CD4-positive, CD25-positive, alpha-beta regulatory T cell (primary cell): ENCODE results near the gene DNPH1. TPM values are rescaled to one million over a fixed set of nuclear protein-coding genes. Genes with fewer than 3 reads are reported as not detected.
A peak's percentile ranks its signal among the peaks of the same experiment; 100 is the strongest.

ENCODE experiments used
- ATAC-seq, 2 donors: fragments of 150-1000 bp; cut with Tn5 transposase; one replicate each; pipeline ENCODE4 v1.10.0; 2021; ENCODE audit warnings: low read depth in 2 of 2, moderate number of reproducible peaks in 2 of 2, moderate library complexity in 1 of 2
- DNase-seq, 3 donors: peaks; one replicate each; pipeline versions ENCODE4 v3.0.0 to v3.0.0-alpha.2; 2012 to 2022; ENCODE audit warnings: mixed read lengths in 1 of 3
- H3K27ac ChIP-seq: one replicate; pipeline ENCODE4 v1.7.0; 2013; ENCODE audit warnings: mild to moderate bottlenecking, low read length; ENCODE audit not compliant: insufficient read depth, poor library complexity, severe bottlenecking
- H3K27me3 ChIP-seq: one replicate; pipeline ENCODE4 v1.7.0; 2013; ENCODE audit warnings: low read length; ENCODE audit not compliant: control insufficient read depth, insufficient read depth
- H3K36me3 ChIP-seq: one replicate; pipeline ENCODE4 v1.7.0; 2013; ENCODE audit warnings: mild to moderate bottlenecking, low read length, moderate library complexity; ENCODE audit not compliant: control insufficient read depth, insufficient read depth
- H3K4me1 ChIP-seq: 2 replicates; pipeline ENCODE4 v1.7.0; 2013; ENCODE audit warnings: mild to moderate bottlenecking, low read length; ENCODE audit not compliant: insufficient read depth, control insufficient read depth, poor library complexity, severe bottlenecking
- H3K4me3 ChIP-seq: one replicate; pipeline ENCODE4 v1.7.0; 2013; ENCODE audit warnings: low read depth, mild to moderate bottlenecking, low read length, moderate library complexity
- H3K9me3 ChIP-seq, 2 experiments: 1 replicate in 1 of 2; 2 replicates in 1 of 2; pipeline ENCODE4 v1.7.0; 2013; ENCODE audit warnings: low read length in 2 of 2, mild to moderate bottlenecking in 1 of 2, moderate library complexity in 1 of 2; ENCODE audit not compliant: control insufficient read depth in 2 of 2
- H3K27ac Mint-ChIP-seq, 3 donors: one replicate each; pipeline ENCODE4 v1.8.0; 2020 to 2022; ENCODE audit warnings: mild to moderate bottlenecking in 3 of 3, mixed read lengths in 3 of 3, moderate library complexity in 2 of 3
- H3K27me3 Mint-ChIP-seq: one replicate; pipeline ENCODE4 v1.8.0; 2022; ENCODE audit warnings: mild to moderate bottlenecking, mixed read lengths
- H3K36me3 Mint-ChIP-seq: one replicate; pipeline ENCODE4 v1.8.0; 2020; ENCODE audit warnings: mixed read lengths
- H3K4me1 Mint-ChIP-seq, 4 donors: one replicate each; pipeline ENCODE4 v1.8.0; 2020 to 2022; ENCODE audit warnings: mixed read lengths in 4 of 4, mild to moderate bottlenecking in 1 of 4
- H3K4me3 Mint-ChIP-seq, 4 donors: one replicate each; pipeline ENCODE4 v1.8.0; 2020 to 2022; ENCODE audit warnings: mild to moderate bottlenecking in 4 of 4, mixed read lengths in 4 of 4, moderate library complexity in 3 of 4
- H3K9me3 Mint-ChIP-seq, 7 donors: one replicate each; pipeline ENCODE4 v1.8.0; 2020 to 2022; ENCODE audit warnings: mixed read lengths in 7 of 7, mild to moderate bottlenecking in 3 of 7, moderate library complexity in 2 of 7
- polyA plus RNA-seq, 4 donors: library from polyadenylated mRNA; unstranded; fragments of 300-500 nt; fragmentation: Illumina TruSeq; gene quantifications; one replicate each; pipeline ENCODE4 v1.2.3, GENCODE V29; 2021
- total RNA-seq: library from RNA; stranded (reverse); gene quantifications from one replicate; pipeline ENCODE4 v1.2.3, GENCODE V29; 2022

DNPH1 gene
- total and polyA plus RNA-seq, 5 donors from 2014 or later = 36.6 to 234 (median 201) TPM

GRCh38 chr6:43213431-43213830 is 15.8 kb downstream of the DNPH1 start:
- Histone ChIP-seq H3K27me3 (no peaks in the 10 kb centered on the region), H3K27ac (no peak overlapping the region), H3K4me3 (no peak overlapping the region), H3K36me3 (peaks cover 22% of the 10 kb centered on the region), H3K4me1 (no peaks in the 10 kb centered on the region), H3K9me3 (no peaks in the 10 kb centered on the region)
- no peak overlapping the region for H3K4me3 Mint-ChIP-seq
- no peaks in the 10 kb centered on the region for H3K27me3 Mint-ChIP-seq
- H3K27ac Mint-ChIP-seq = peak overlapping the region in 1 of 3 donors; percentile 35
- H3K9me3 Mint-ChIP-seq = no peaks in the 10 kb centered on the region
- ATAC-seq = no peak
- no peak for DNase-seq
- H3K36me3 Mint-ChIP-seq = peaks cover 15% of the 10 kb centered on the region
- peaks cover 0 to 5% (median 3%) of the 10 kb centered on the region in 4 donors for H3K4me1 Mint-ChIP-seq

- no peaks in the 10 kb centered on the region for H3K27me3 Mint-ChIP-seq
- peak in 1 of 3 donors; percentile 19 for DNase-seq
- no peaks in the 10 kb centered on the region for H3K9me3 Mint-ChIP-seq
- Histone ChIP-seq H3K4me1 (no peaks in the 10 kb centered on the region), H3K9me3 (no peaks in the 10 kb centered on the region), H3K27me3 (no peaks in the 10 kb centered on the region), H3K27ac (no peak overlapping the region), H3K36me3 (peaks cover 25% of the 10 kb centered on the region), H3K4me3 (no peak overlapping the region)
- H3K4me3 Mint-ChIP-seq = no peak overlapping the region
- no peak for ATAC-seq
- no peak overlapping the region for H3K27ac Mint-ChIP-seq
- peaks cover 17% of the 10 kb centered on the region for H3K36me3 Mint-ChIP-seq
- H3K4me1 Mint-ChIP-seq = peaks cover 0 to 5% (median 1%) of the 10 kb centered on the region in 4 donors
These were observed 17.3 kb downstream of the DNPH1 start for GRCh38 chr6:43211955-43212354.

GRCh38 chr6:43207286-43207685 is 22.0 kb downstream of the DNPH1 start:
- no peaks in the 10 kb centered on the region for H3K27me3 ChIP-seq
- no peak for DNase-seq
- no peaks in the 10 kb centered on the region for H3K9me3 ChIP-seq
- Mint-ChIP-seq H3K9me3 (no peaks in the 10 kb centered on the region), H3K27me3 (no peaks in the 10 kb centered on the region), H3K27ac (no peak overlapping the region), H3K4me1 (peaks cover 0 to 5% (median 1%) of the 10 kb centered on the region in 4 donors), H3K36me3 (peaks cover 29% of the 10 kb centered on the region), H3K4me3 (no peak overlapping the region)
- no peaks in the 10 kb centered on the region for H3K4me1 ChIP-seq
- no peak overlapping the region for H3K4me3 ChIP-seq
- H3K27ac ChIP-seq = no peak overlapping the region
- ATAC-seq = no peak
- H3K36me3 ChIP-seq = peaks cover 13% of the 10 kb centered on the region

DNA sequence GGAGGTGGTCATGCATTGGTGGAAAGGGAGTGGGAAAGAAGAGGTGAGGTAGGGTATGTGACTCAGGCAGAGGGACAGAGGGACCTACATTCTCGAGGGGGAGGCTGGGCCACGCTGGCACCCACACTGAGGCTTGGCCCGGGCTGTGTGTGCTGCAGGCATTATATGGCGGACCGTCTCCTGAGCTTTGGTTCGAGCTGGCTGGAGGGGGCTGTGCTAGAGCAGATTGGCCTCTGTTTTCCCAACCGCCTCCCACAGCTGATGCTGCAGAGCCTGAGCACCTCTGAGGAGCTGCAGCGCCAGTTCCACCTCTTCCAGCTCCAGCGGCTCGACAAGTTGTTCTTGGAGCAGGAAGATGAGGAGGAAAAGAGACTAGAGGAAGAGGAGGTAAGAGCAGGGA is 23.4 kb downstream of the DNPH1 start:
- Histone ChIP-seq H3K36me3 (peaks cover 14% of the 10 kb centered on the region), H3K27me3 (no peaks in the 10 kb centered on the region), H3K4me3 (no peak overlapping the region), H3K27ac (no peak overlapping the region), H3K9me3 (no peaks in the 10 kb centered on the region), H3K4me1 (no peaks in the 10 kb centered on the region)
- Mint-ChIP-seq H3K27me3 (no peaks in the 10 kb centered on the region), H3K9me3 (no peaks in the 10 kb centered on the region), H3K36me3 (peaks cover 41% of the 10 kb centered on the region), H3K4me3 (no peak overlapping the region), H3K4me1 (peaks cover 0 to 8% (median 1%) of the 10 kb centered on the region in 4 donors), H3K27ac (peak overlapping the region in 1 of 3 donors; percentile 63)
- ATAC-seq (no peak), DNase-seq (no peak)

GRCh38 chr6:43204271-43205105 is 24.8 kb downstream of the DNPH1 start:
- Histone ChIP-seq H3K4me1 (no peaks in the 10 kb centered on the region), H3K4me3 (no peak overlapping the region), H3K9me3 (no peaks in the 10 kb centered on the region), H3K27ac (no peak overlapping the region), H3K36me3 (peaks cover 23% of the 10 kb centered on the region), H3K27me3 (no peaks in the 10 kb centered on the region)
- Mint-ChIP-seq H3K4me3 (no peak overlapping the region), H3K27me3 (no peaks in the 10 kb centered on the region), H3K36me3 (peaks cover 53% of the 10 kb centered on the region), H3K27ac (peak overlapping the region in 2 of 3 donors; percentile 49 to 64), H3K9me3 (no peaks in the 10 kb centered on the region), H3K4me1 (peaks cover 0 to 9% (median 2%) of the 10 kb centered on the region in 4 donors)
- ATAC-seq (no peak), DNase-seq (no peak)

DNA sequence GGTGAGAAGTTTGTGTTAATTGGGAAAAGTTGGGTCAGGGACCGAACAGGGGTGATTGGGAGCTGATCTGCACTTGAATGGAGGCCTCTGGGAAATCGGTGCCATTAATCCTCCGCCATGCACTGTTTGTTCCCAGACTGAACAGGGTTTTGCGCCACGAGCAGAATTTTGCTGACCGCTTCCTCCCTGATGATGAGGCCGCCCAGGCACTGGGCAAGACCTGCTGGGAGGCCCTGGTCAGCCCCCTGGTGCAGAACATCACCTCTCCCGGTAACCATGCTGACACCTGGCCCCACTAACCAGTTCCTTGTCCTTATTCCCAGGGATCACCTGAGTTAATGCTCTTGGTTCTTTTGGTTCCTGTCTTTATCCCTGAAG is 25.6 kb downstream of the DNPH1 start:
- H3K27me3 Mint-ChIP-seq = no peaks in the 10 kb centered on the region
- no peaks in the 10 kb centered on the region for H3K9me3 Mint-ChIP-seq
- H3K36me3 ChIP-seq = peaks cover 26% of the 10 kb centered on the region
- peaks cover 54% of the 10 kb centered on the region for H3K36me3 Mint-ChIP-seq
- no peak for DNase-seq
- peak overlapping the region in 2 of 3 donors; percentile 5 to 64 for H3K27ac Mint-ChIP-seq
- no peak overlapping the region for H3K27ac ChIP-seq
- H3K4me3 Mint-ChIP-seq = peak overlapping the region in 1 of 4 donors; percentile 32
- peaks cover 0 to 9% (median 2%) of the 10 kb centered on the region in 4 donors for H3K4me1 Mint-ChIP-seq
- no peak for ATAC-seq
- no peaks in the 10 kb centered on the region for H3K27me3 ChIP-seq
- no peak overlapping the region for H3K4me3 ChIP-seq
- no peaks in the 10 kb centered on the region for H3K9me3 ChIP-seq
- H3K4me1 ChIP-seq = no peaks in the 10 kb centered on the region

DNA sequence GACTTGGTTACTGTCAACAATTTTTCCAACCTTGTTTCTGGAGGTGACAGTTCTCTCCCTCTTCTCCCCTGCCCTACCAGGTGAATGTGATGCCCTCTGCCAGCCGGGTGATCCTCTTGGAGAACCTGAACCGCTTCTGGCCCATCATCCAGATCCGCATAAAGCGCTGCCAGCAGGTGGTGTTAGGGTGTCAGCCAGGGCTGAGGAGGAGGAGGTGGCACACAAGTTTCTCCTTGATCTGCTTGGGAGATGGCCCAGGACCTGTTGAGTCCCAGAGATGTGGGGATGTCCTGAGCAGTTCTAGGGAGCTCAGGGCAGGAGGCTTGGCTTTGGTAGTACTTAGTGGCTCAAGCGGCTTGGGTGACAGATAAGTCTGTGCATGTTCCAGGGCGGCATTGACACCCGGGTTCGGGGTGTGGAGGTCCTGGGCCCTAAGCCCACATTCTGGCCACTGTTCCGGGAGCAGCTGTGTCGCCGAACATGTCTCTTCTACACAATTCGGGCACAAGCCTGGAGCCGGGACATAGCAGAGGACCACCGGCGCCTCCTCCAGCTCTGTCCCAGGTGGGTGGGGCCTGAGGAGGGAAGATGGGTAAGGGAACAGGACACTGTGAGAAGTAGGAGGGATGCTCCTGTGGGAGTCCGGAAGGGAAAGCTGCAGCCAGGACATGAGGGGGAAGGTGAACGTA is 26.1 kb downstream of the DNPH1 start:
- H3K27ac ChIP-seq = no peak overlapping the region
- H3K4me1 Mint-ChIP-seq = peaks cover 0 to 9% (median 2%) of the 10 kb centered on the region in 4 donors
- no peaks in the 10 kb centered on the region for H3K9me3 ChIP-seq
- H3K27ac Mint-ChIP-seq = no peak overlapping the region
- DNase-seq = no peak
- H3K27me3 Mint-ChIP-seq = no peaks in the 10 kb centered on the region
- H3K36me3 Mint-ChIP-seq = peaks cover 54% of the 10 kb centered on the region
- no peak for ATAC-seq
- no peaks in the 10 kb centered on the region for H3K9me3 Mint-ChIP-seq
- H3K27me3 ChIP-seq = no peaks in the 10 kb centered on the region
- H3K36me3 ChIP-seq = peaks cover 26% of the 10 kb centered on the region
- no peak overlapping the region for H3K4me3 Mint-ChIP-seq
- no peaks in the 10 kb centered on the region for H3K4me1 ChIP-seq
- no peak overlapping the region for H3K4me3 ChIP-seq
